K562 (cell line): Measurements from ENCODE around the gene BPI. TPM values are rescaled to one million over a fixed set of nuclear protein-coding genes. Genes with fewer than 3 reads are reported as not detected.

Source experiments
- ATAC-seq: fragments of 200-7000 bp; cut with Tn5 transposase; 3 replicates; pipeline ENCODE4 v1.9.1; 2020; ENCODE audit warnings: moderate library complexity
- BruUV-seq: library from RNA; stranded (reverse); fragments of 400-500 nt; replicated peaks from 2 replicates; lab custom pipeline; 2021; lab: Mats Ljungman, UMichigan
- CTCF ChIA-PET: fragments of 300-600 bp; formaldehyde crosslinking; extraction: SDS; loops from one replicate; lab custom pipeline; 2021; ENCODE audit warnings: low intra/inter-chr PET ratio; lab: Yijun Ruan, JAX
- POLR2A ChIA-PET: fragments of 300-600, 350-650 bp; sonication (Branson Sonifier 250); formaldehyde crosslinking; extraction: SDS; loops from one replicate; lab custom pipeline; 2021; ENCODE audit warnings: antibody characterized with exemption, inconsistent platforms; lab: Yijun Ruan, JAX
- DNase-seq, 4 experiments: peaks; one replicate each; pipeline versions ENCODE4 v3.0.0 to v3.0.0-alpha.2; 2011 to 2018; ENCODE audit warnings: low spot score in 3 of 4, mixed read lengths in 3 of 4; ENCODE audit errors: extremely low read depth in 1 of 4
- FAIRE-seq: peaks from 2 replicates; lab custom pipeline; 2011; peaks lifted over from hg19 to GRCh38; lab: Jason Lieb, UNC
- H2AFZ ChIP-seq: 2 replicates; pipeline ENCODE4 v1.6.0; 2011; ENCODE audit warnings: low read depth, low read length, control low read depth, inconsistent platforms
- H3K27ac ChIP-seq: fragments of 200-600 bp; 3 replicates; pipeline ENCODE4 v1.8.0; 2011; ENCODE audit warnings: low read depth, mild to moderate bottlenecking, control low read depth, inconsistent platforms, low read length, moderate library complexity, mixed read lengths; ENCODE audit errors: extremely low read depth
- H3K27me3 ChIP-seq, 2 experiments: fragments of 300-600 bp in 1 of 2; 2 replicates in 1 of 2; 3 replicates in 1 of 2; pipeline versions ENCODE4 v1.6.0 to v1.8.0; 2011; ENCODE audit warnings: inconsistent platforms in 2 of 2, low read length in 2 of 2, mild to moderate bottlenecking in 1 of 2, mixed read lengths in 1 of 2, moderate library complexity in 1 of 2; ENCODE audit not compliant: control insufficient read depth in 2 of 2, insufficient read depth in 2 of 2
- H3K36me3 ChIP-seq: fragments of 300-600 bp; 3 replicates; pipeline ENCODE4 v1.8.0; 2011; ENCODE audit warnings: mild to moderate bottlenecking, low read length, inconsistent platforms; ENCODE audit not compliant: control insufficient read depth, insufficient read depth
- H3K4me1 ChIP-seq, 2 experiments: fragments of 200-600 bp in 1 of 2; replicated peaks in 1 of 2; 2 replicates in 1 of 2; 3 replicates in 1 of 2; pipeline versions ENCODE4 v1.5.1 to v1.8.0; 2011; ENCODE audit warnings: inconsistent platforms in 2 of 2, low read length in 2 of 2, mild to moderate bottlenecking in 1 of 2, mixed read lengths in 1 of 2, moderate library complexity in 1 of 2; ENCODE audit not compliant: control insufficient read depth in 2 of 2, insufficient read depth in 2 of 2
- H3K4me2 ChIP-seq: 2 replicates; pipeline ENCODE4 v1.6.1; 2011; ENCODE audit warnings: low read length, control low read depth, inconsistent platforms, mixed read lengths; ENCODE audit not compliant: insufficient read depth
- H3K4me3 ChIP-seq: fragments of 200-600 bp; sonication (generic), shearing (Covaris generic); 2 replicates; pipeline ENCODE4 v1.5.1; 2016; ENCODE audit warnings: control low read depth, inconsistent platforms
- H3K79me2 ChIP-seq: fragments of 200-600 bp; 3 replicates; pipeline ENCODE4 v1.8.0; 2011; ENCODE audit warnings: low read length, inconsistent platforms; ENCODE audit not compliant: control insufficient read depth, insufficient read depth
- H3K9ac ChIP-seq, 2 experiments: 2 replicates each; pipeline versions ENCODE4 v1.6.0 to v1.6.1; 2011; ENCODE audit warnings: low read depth in 2 of 2, low read length in 2 of 2, control low read depth in 1 of 2, inconsistent platforms in 1 of 2, mild to moderate bottlenecking in 1 of 2, mixed read lengths in 1 of 2; ENCODE audit not compliant: insufficient read depth in 1 of 2
- H3K9me1 ChIP-seq: one replicate; pipeline ENCODE4 v1.6.0; 2011; ENCODE audit warnings: inconsistent platforms, mild to moderate bottlenecking, low read length, moderate library complexity; ENCODE audit not compliant: control insufficient read depth, insufficient read depth
- H3K9me3 ChIP-seq: replicated peaks from 2 replicates; pipeline ENCODE4 v1.5.1; 2011; ENCODE audit warnings: low read depth, low read length, inconsistent platforms; ENCODE audit not compliant: control insufficient read depth, insufficient read depth
- H4K20me1 ChIP-seq: replicated peaks from 2 replicates; pipeline ENCODE4 v1.6.1; 2011; ENCODE audit warnings: low read length, inconsistent platforms, mixed read lengths; ENCODE audit not compliant: control insufficient read depth, insufficient read depth
- BHLHE40 ChIP-seq: IDR thresholded peaks from 2 replicates; pipeline ENCODE4 v1.6.1; 2011; ENCODE audit warnings: low read length, improper control_type of control experiment
- CBFB ChIP-seq: sonication (generic); formaldehyde crosslinking; IDR thresholded peaks from 2 replicates; pipeline ENCODE4 v1.4.0; 2020; ENCODE audit warnings: mild to moderate bottlenecking, missing genetic modification reagents
- CTCF ChIP-seq, 3 experiments: IDR thresholded peaks in 2 of 3; conservative IDR thresholded peaks in 1 of 3; 2 replicates each; pipeline ENCODE4 v1.5.1; 2011 to 2012; ENCODE audit warnings: low read length in 3 of 3, mild to moderate bottlenecking in 3 of 3, control low read depth in 2 of 3, improper control_type of control experiment in 1 of 3, inconsistent platforms in 1 of 3, low read depth in 1 of 3, mixed read lengths in 1 of 3, moderate library complexity in 1 of 3; ENCODE audit not compliant: insufficient read depth in 2 of 3
- RAD21 ChIP-seq, 2 experiments: fragments of 250-450 bp in 1 of 2; fragments of 450-650 bp in 1 of 2; sonication (Bioruptor Pico) in 1 of 2; formaldehyde crosslinking in 1 of 2; IDR thresholded peaks in 1 of 2; conservative IDR thresholded peaks in 1 of 2; 2 replicates each; pipeline versions ENCODE4 v1.4.0 to v1.8.0; 2020 to 2022; ENCODE audit warnings: mild to moderate bottlenecking in 2 of 2, moderate library complexity in 1 of 2
- RCOR1 ChIP-seq, 2 experiments: IDR thresholded peaks; 2 replicates each; pipeline ENCODE4 v1.6.1; 2012; ENCODE audit warnings: low read depth in 2 of 2, low read length in 2 of 2, borderline replicate concordance in 1 of 2, improper control_type of control experiment in 1 of 2
- SMC3 ChIP-seq: conservative IDR thresholded peaks from 2 replicates; pipeline ENCODE4 v1.6.1; 2011; ENCODE audit warnings: low read depth, low read length, improper control_type of control experiment; ENCODE audit not compliant: insufficient read depth
- SREBF2 ChIP-seq: sonication (generic); formaldehyde crosslinking; IDR thresholded peaks from 2 replicates; pipeline ENCODE4 v1.4.0; 2020; ENCODE audit warnings: mild to moderate bottlenecking, missing genetic modification reagents
- WGBS: fragments of 100-300 bp; shearing (Covaris generic); methylation state at CpG from one replicate; pipeline ENCODE4 v1.1.6; 2016; ENCODE audit warnings: low coverage, mixed read lengths; ENCODE audit not compliant: insufficient coverage; ENCODE audit errors: missing lambda C conversion rate; 5-methylcytosine and 5-hydroxymethylcytosine counted together
- in situ Hi-C: fragments of 300-500 bp; cut with MboI; formaldehyde crosslinking; loops from 4 replicates; pipeline ENCODE4 v1.15.0; 2018; ENCODE audit warnings: inconsistent platforms, mixed read lengths
- intact Hi-C: fragments of 100-400 bp; cut with micrococcal nuclease; formaldehyde crosslinking; loops from 2 replicates; pipeline ENCODE4 v1.14.2; 2022
- polyA plus RNA-seq, 8 experiments: library from polyadenylated mRNA; depleted of rRNA in 4 of 8; stranded (reverse) in 5 of 8; unstranded in 3 of 8; fragments of >200 nt; fragmentation: Nextera tagmentation in 2 of 8; fragmentation: Illumina TruSeq in 1 of 8; extraction: Ambion mirVana in 2 of 8; extraction: Trizol in 1 of 8; gene quantifications; 2 replicates each; pipeline versions ENCODE4 v1.2.1 to v1.2.3, GENCODE V29; 2011 to 2014; ENCODE audit warnings: inconsistent platforms in 1 of 8, missing spikeins in 1 of 8
- total RNA-seq, 7 experiments: library from RNA; depleted of rRNA in 6 of 7; stranded (reverse); fragments of >200 nt in 6 of 7; fragmentation: Illumina TruSeq in 2 of 7; extraction: Trizol in 2 of 7; gene quantifications; 2 replicates each; pipeline versions ENCODE4 v1.2.1 to v1.2.3, GENCODE V29; 2011 to 2021; ENCODE audit warnings: low replicate concordance in 1 of 7
- TF ChIP-seq, protein P1 (sequence below), 2 experiments: fragments of 450-650 bp; IDR thresholded peaks; 2 replicates each; pipeline ENCODE4 v1.6.1; 2018; ENCODE audit warnings: mild to moderate bottlenecking in 2 of 2, low read depth in 1 of 2; ENCODE audit not compliant: partially characterized antibody in 2 of 2

Gene BPI
- total and polyA plus RNA-seq, 9 of the 15 experiments (the other 6 are each of a cell fraction or from before 2014, with no cell fraction given) = not detected

DNA sequence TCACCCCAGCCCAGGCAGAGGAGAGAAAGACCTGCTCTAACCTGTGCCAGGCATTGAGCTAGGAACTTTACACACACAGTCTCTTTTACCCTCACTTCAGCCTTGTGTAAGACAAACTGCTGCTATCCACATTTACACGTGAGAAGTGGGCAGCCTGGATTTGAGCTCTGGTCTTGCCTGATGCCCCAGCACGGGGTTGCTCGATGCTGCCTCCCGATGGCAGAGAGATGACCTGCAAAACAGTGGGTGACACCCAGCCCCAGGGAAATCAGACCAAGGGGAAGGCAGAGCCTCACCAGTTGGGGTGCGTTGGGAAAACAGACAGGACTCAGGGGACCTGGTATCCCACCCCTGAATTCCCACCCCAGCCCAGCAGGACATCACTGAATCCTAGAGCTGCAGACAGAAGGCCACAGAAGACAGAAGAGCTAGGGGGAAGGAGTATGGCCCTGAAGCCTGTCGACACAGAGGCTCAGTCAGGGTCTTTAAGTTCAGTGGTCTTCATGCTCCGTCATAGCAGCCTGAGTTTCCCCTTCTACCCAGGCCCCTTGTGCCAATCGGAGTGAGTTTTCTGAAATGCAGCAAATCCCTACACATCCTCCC, 990 bp downstream of the BPI start:
- no peaks in the 10 kb centered on the region for H3K79me2 ChIP-seq
- no peaks in the 10 kb centered on the region for H4K20me1 ChIP-seq
- H2AFZ ChIP-seq = no peak overlapping the region
- FAIRE-seq (peak; percentile 84), DNase-seq (peak; percentile 47 to 54 (median 50)), ATAC-seq (peak; percentile 90)
- no TSS peak for BruUV-seq
- in situ Hi-C loops = no loop called here
- no peak overlapping the region for H3K4me3 ChIP-seq
- H3K36me3 ChIP-seq = no peaks in the 10 kb centered on the region
- no peak overlapping the region for H3K27ac ChIP-seq
- H3K9me3 ChIP-seq = 0 out of 2 replicates have a peak, but pooled peaks cover 6% of the 10 kb centered on the region
- 0% methylated on average over 7 of the region's 8 CpGs for WGBS
- CTCF ChIA-PET = no interaction called here
- peaks cover 14 to 34% of the 10 kb centered on the region in 2 experiments; a peak in 4 of 5 replicates for H3K27me3 ChIP-seq
- H3K9me1 ChIP-seq = no peaks in the 10 kb centered on the region
- POLR2A ChIA-PET = interaction anchor here (0.6 to 1.0 kb wide), 2 partner anchors 114 to 952 kb away, joined by 3 to 5 read pairs; no protein-coding TSS in a partner anchor
- H3K4me2 ChIP-seq = no peak overlapping the region
- intact Hi-C loops = no loop called here
- no peak overlapping the region for H3K9ac ChIP-seq
- H3K4me1 ChIP-seq = peaks cover 0 to 6% of the 10 kb centered on the region in 2 experiments; a peak in 1 of 5 replicates
- TF ChIP-seq SMC3 (peak; percentile 37; the same call in 1 of the 2 replicates), BHLHE40 (0 out of 2 replicates have a peak, but pooled peaks have one; percentile 16), RCOR1 (IDR thresholded peaks at IDR 0.05; ENCODE audit: borderline replicate concordance in 1 of 2, low read depth in 2 of 2, low read length in 2 of 2) (0 out of 4 replicates have a peak, but pooled peaks of 1 of the 2 experiments have one; percentile 14), SREBF2 (CRISPR knock-in tag) (no peak), RAD21 (CRISPR knock-in tag; conservative IDR thresholded peaks at IDR 0.05 in 1 of 2, IDR thresholded peaks at IDR 0.05 in 1 of 2) (peak; percentile 14 to 41; a peak in 2 of 4 replicates), CBFB (CRISPR knock-in tag) (no peak), CTCF (IDR thresholded peaks at IDR 0.05 in 2 of 3, conservative IDR thresholded peaks at IDR 0.05 in 1 of 3; ENCODE audit: insufficient read depth in 2 of 3, low read depth in 1 of 3, low read length in 3 of 3) (peak; percentile 68 to 74 (median 71))
- TF ChIP-seq, protein P1, sequence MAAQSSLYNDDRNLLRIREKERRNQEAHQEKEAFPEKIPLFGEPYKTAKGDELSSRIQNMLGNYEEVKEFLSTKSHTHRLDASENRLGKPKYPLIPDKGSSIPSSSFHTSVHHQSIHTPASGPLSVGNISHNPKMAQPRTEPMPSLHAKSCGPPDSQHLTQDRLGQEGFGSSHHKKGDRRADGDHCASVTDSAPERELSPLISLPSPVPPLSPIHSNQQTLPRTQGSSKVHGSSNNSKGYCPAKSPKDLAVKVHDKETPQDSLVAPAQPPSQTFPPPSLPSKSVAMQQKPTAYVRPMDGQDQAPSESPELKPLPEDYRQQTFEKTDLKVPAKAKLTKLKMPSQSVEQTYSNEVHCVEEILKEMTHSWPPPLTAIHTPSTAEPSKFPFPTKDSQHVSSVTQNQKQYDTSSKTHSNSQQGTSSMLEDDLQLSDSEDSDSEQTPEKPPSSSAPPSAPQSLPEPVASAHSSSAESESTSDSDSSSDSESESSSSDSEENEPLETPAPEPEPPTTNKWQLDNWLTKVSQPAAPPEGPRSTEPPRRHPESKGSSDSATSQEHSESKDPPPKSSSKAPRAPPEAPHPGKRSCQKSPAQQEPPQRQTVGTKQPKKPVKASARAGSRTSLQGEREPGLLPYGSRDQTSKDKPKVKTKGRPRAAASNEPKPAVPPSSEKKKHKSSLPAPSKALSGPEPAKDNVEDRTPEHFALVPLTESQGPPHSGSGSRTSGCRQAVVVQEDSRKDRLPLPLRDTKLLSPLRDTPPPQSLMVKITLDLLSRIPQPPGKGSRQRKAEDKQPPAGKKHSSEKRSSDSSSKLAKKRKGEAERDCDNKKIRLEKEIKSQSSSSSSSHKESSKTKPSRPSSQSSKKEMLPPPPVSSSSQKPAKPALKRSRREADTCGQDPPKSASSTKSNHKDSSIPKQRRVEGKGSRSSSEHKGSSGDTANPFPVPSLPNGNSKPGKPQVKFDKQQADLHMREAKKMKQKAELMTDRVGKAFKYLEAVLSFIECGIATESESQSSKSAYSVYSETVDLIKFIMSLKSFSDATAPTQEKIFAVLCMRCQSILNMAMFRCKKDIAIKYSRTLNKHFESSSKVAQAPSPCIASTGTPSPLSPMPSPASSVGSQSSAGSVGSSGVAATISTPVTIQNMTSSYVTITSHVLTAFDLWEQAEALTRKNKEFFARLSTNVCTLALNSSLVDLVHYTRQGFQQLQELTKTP (IDR thresholded peaks at IDR 0.05; ENCODE audit: low read depth in 1 of 2, partially characterized antibody in 2 of 2) = no peak
